ENCODE measurements around the gene DVL1. TPM values are rescaled to one million over a fixed set of nuclear protein-coding genes. Genes with fewer than 3 reads are reported as not detected.

DVL1 gene
- total and polyA plus RNA-seq, 9 of the 15 experiments (the other 6 are each of a cell fraction or from before 2014, with no cell fraction given), result 0.62 to 135 (median 24.3) TPM

DNA sequence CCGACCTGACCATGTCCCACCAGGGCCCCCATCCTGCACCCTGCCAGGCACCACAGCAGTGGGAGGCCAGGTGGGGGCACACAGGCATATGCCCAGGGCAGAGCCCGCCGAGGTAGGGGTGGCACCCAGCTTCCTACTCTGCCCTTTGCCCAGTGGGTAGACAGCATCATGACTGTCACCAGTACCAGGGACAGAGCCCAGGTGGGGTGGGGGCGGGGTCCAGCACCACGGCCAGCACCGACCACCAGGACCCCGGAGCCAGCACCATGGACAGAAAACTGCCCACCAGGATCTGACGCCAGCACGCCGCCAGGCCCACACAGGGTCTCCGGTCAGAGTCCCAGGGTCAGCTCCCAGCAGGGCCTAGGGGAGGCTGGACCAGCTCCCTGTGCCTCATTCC lies 14.4 kb downstream of the DVL1 start (continued):
- TF ChIP-seq, protein P1, sequence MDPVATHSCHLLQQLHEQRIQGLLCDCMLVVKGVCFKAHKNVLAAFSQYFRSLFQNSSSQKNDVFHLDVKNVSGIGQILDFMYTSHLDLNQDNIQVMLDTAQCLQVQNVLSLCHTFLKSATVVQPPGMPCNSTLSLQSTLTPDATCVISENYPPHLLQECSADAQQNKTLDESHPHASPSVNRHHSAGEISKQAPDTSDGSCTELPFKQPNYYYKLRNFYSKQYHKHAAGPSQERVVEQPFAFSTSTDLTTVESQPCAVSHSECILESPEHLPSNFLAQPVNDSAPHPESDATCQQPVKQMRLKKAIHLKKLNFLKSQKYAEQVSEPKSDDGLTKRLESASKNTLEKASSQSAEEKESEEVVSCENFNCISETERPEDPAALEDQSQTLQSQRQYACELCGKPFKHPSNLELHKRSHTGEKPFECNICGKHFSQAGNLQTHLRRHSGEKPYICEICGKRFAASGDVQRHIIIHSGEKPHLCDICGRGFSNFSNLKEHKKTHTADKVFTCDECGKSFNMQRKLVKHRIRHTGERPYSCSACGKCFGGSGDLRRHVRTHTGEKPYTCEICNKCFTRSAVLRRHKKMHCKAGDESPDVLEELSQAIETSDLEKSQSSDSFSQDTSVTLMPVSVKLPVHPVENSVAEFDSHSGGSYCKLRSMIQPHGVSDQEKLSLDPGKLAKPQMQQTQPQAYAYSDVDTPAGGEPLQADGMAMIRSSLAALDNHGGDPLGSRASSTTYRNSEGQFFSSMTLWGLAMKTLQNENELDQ (CRISPR knock-in tag; IDR thresholded peaks at IDR 0.05; ENCODE audit: borderline replicate concordance), result no peak
- TF ChIP-seq ZNF232 (CRISPR knock-in tag; IDR thresholded peaks at IDR 0.05) (peak; percentile 84; the same call in 1 of the 2 replicates), TCF7L2 (IDR thresholded peaks at IDR 0.05; ENCODE audit: low read depth, low read length) (no peak), SREBF2 (CRISPR knock-in tag; IDR thresholded peaks at IDR 0.05) (no peak), ZNF311 (CRISPR knock-in tag; IDR thresholded peaks at IDR 0.05) (no peak), ASH1L (IDR thresholded peaks at IDR 0.05; ENCODE audit: borderline replicate concordance, low read depth, partially characterized antibody) (no peak), FUS (optimal IDR thresholded peaks at IDR 0.05; ENCODE audit: low read depth, low read length) (no peak), RCOR1 (IDR thresholded peaks at IDR 0.05; ENCODE audit: borderline replicate concordance in 1 of 2, low read depth in 2 of 2, low read length in 2 of 2) (0 out of 4 replicates have a peak, but pooled peaks of 1 of the 2 experiments have one; percentile 19), RBM14 (IDR thresholded peaks at IDR 0.05; ENCODE audit: borderline replicate concordance, insufficient read depth, low read depth, low read length) (no peak), RFX7 (CRISPR knock-in tag; IDR thresholded peaks at IDR 0.05) (no peak), NCOA6 (IDR thresholded peaks at IDR 0.05) (peak; percentile 93), NR2C1 (IDR thresholded peaks at IDR 0.05) (no peak), NR2C1 (tag; IDR thresholded peaks at IDR 0.05) (no peak), ZNF165 (CRISPR knock-in tag; IDR thresholded peaks at IDR 0.05; ENCODE audit: borderline replicate concordance) (no peak), ZZZ3 (IDR thresholded peaks at IDR 0.05) (no peak), ESRRA (IDR thresholded peaks at IDR 0.05; ENCODE audit: borderline replicate concordance, low read depth) (no peak), ZKSCAN8 (CRISPR knock-in tag; IDR thresholded peaks at IDR 0.05) (no peak), HNRNPL (IDR thresholded peaks at IDR 0.05; ENCODE audit: low read depth, low read length) (peak; percentile 80; the same call in 1 of the 2 replicates), BRCA1 (IDR thresholded peaks at IDR 0.05) (no peak), BRCA1 (CRISPR knock-in tag; IDR thresholded peaks at IDR 0.05) (peak; percentile 87; the same call in 1 of the 2 replicates), PHB (CRISPR knock-in tag; IDR thresholded peaks at IDR 0.05) (no peak), MBD2 (IDR thresholded peaks at IDR 0.05; ENCODE audit: borderline replicate concordance, low read depth) (no peak), ZFX (CRISPR knock-in tag; IDR thresholded peaks at IDR 0.05) (peak; percentile 50), ZNF274 (IDR thresholded peaks at IDR 0.05; ENCODE audit: borderline replicate concordance, low read depth, low read length) (no peak), ZNF57 (CRISPR knock-in tag; IDR thresholded peaks at IDR 0.05) (no peak), TSC22D4 (tag; IDR thresholded peaks at IDR 0.05) (no peak)
- TF ChIP-seq, protein P2, sequence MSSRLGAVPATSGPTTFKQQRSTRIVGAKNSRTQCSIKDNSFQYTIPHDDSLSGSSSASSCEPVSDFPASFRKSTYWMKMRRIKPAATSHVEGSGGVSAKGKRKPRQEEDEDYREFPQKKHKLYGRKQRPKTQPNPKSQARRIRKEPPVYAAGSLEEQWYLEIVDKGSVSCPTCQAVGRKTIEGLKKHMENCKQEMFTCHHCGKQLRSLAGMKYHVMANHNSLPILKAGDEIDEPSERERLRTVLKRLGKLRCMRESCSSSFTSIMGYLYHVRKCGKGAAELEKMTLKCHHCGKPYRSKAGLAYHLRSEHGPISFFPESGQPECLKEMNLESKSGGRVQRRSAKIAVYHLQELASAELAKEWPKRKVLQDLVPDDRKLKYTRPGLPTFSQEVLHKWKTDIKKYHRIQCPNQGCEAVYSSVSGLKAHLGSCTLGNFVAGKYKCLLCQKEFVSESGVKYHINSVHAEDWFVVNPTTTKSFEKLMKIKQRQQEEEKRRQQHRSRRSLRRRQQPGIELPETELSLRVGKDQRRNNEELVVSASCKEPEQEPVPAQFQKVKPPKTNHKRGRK (tag; IDR thresholded peaks at IDR 0.05), result no peak
- TF ChIP-seq, protein P3, sequence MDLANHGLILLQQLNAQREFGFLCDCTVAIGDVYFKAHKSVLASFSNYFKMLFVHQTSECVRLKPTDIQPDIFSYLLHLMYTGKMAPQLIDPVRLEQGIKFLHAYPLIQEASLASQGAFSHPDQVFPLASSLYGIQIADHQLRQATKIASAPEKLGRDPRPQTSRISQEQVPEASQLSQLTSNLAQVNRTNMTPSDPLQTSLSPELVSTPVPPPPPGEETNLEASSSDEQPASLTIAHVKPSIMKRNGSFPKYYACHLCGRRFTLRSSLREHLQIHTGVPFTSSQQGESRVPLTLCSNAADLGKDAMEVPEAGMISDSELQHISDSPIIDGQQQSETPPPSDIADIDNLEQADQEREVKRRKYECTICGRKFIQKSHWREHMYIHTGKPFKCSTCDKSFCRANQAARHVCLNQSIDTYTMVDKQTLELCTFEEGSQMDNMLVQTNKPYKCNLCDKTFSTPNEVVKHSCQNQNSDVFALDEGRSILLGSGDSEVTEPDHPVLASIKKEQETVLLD (IDR thresholded peaks at IDR 0.05), result no peak
